ENCODE data around the gene AP3D1. TPM values are rescaled to one million over a fixed set of nuclear protein-coding genes. Genes with fewer than 3 reads are reported as not detected.

The AP3D1 gene
- total and polyA plus RNA-seq, 11 donors: 63.1 to 124 (median 103) TPM

DNA sequence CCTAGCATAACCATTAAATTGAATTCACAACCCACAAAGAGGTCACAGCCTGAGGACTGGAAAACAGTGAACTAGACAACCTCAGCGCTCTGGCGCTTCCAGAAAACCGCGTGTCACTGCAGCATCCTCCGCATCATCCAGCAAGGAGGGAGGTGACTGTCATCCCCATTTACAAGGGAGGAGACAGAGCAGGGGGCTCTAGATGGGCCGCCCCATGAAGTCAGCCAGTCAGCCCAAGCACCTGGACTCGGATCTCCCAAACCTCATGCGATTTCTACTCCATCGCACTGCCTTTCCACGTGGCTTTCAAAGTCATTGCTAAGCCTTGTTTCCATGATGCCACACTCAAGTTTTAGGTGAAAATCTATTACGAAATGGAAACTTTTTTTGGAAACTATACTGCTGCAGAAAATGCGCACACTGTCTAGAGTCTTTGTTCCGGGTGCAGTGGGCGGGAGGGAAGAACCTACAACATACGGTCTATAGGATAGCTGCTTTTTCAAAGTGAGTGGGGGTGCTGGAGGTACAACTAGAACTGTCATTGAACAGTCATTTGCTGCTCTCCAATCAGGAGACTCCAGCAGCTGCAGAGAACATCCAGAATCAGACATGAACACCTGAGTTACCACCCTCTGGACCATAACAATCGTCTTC, 2.8 kb downstream of the AP3D1 start:
- H3K36me3 ChIP-seq: peaks cover 0 to 18% (median 0%) of the 10 kb centered on the region in 9 donors
- no peak for ATAC-seq
- H3K27me3 ChIP-seq: no peaks in the 10 kb centered on the region
- WGBS, 4 donors: 83 to 86% (median 84%) methylated on average over 16 of the region's 16 CpGs
- H3K27ac ChIP-seq: no peak overlapping the region
- TF ChIP-seq POLR2A (IDR thresholded peaks at IDR 0.05) (no peak), CTCF (IDR thresholded peaks at IDR 0.05) (no peak)
- H3K4me3 ChIP-seq: no peak overlapping the region
- intact Hi-C loops (cut with DNase I): loop anchor here in 1 of 10 donors (5.0 kb wide), 1 partner anchor 51 kb away; the partner anchor contains the start of genes IZUMO4 and MOB3A
- peaks cover 0 to 54% (median 42%) of the 10 kb centered on the region in 12 donors for H3K4me1 ChIP-seq
- no peak for DNase-seq
- H3K9me3 ChIP-seq: no peaks in the 10 kb centered on the region

- Histone ChIP-seq H3K27ac (no peak overlapping the region), H3K4me1 (peaks cover 0 to 56% (median 35%) of the 10 kb centered on the region in 12 donors), H3K9me3 (no peaks in the 10 kb centered on the region), H3K27me3 (no peaks in the 10 kb centered on the region), H3K4me3 (no peak overlapping the region), H3K36me3 (peaks cover 0 to 18% (median 0%) of the 10 kb centered on the region in 9 donors)
- WGBS, 4 donors: 69 to 73% (median 72%) methylated on average over 16 of the region's 16 CpGs
- intact Hi-C loops (cut with DNase I): loop anchor here in 1 of 10 donors (5.0 kb wide), 1 partner anchor 49 kb away; the partner anchor contains the start of genes IZUMO4 and MOB3A
- no peak for DNase-seq
- ATAC-seq: no peak
- no peak for TF ChIP-seq POLR2A (IDR thresholded peaks at IDR 0.05)
- no peak for TF ChIP-seq CTCF (IDR thresholded peaks at IDR 0.05)
These were observed 5.5 kb downstream of the AP3D1 start for GRCh38 chr19:2145831-2146241.

DNA sequence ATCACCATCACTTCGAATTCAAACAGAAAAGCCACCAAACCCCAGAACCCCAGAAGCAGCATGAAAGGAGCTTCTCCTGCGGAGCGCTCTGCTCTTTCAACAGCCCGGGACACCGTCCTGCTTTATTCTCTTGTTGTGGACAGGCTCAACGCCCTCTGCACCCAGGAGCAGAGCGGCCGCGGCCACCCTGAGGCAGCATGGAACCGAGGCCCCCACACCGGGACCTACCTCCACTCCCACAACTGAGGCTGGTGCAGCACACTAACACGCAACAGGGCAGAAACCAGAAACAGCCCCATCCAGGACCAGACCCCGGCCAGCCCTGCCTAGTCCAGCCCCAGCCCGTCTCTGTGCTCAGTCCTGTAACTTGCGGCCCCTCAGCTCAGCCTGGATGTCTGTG, 7.2 kb downstream of the AP3D1 start:
- no peak for DNase-seq
- ATAC-seq: peak in 1 of 4 donors; percentile 9
- Histone ChIP-seq H3K9me3 (no peaks in the 10 kb centered on the region), H3K27ac (no peak overlapping the region), H3K4me3 (no peak overlapping the region), H3K27me3 (no peaks in the 10 kb centered on the region), H3K36me3 (peaks cover 0 to 32% (median 7%) of the 10 kb centered on the region in 9 donors), H3K4me1 (peaks cover 0 to 45% (median 21%) of the 10 kb centered on the region in 12 donors)
- 87 to 95% (median 93%) methylated on average over 5 to 15 of the region's 15 CpGs for WGBS, 4 donors
- intact Hi-C loops (cut with DNase I): no loop called here
- TF ChIP-seq POLR2A (IDR thresholded peaks at IDR 0.05) (no peak), CTCF (IDR thresholded peaks at IDR 0.05) (no peak)

GRCh38 chr19:2142173-2142829, 9.1 kb downstream of the AP3D1 start:
- Histone ChIP-seq H3K4me3 (no peak overlapping the region), H3K36me3 (peaks cover 0 to 49% (median 20%) of the 10 kb centered on the region in 9 donors), H3K4me1 (peaks cover 0 to 43% (median 15%) of the 10 kb centered on the region in 12 donors), H3K9me3 (no peaks in the 10 kb centered on the region), H3K27me3 (no peaks in the 10 kb centered on the region), H3K27ac (no peak overlapping the region)
- WGBS, 4 donors: 91 to 94% (median 93%) methylated on average over 15 of the region's 15 CpGs
- TF ChIP-seq CTCF (IDR thresholded peaks at IDR 0.05) (no peak), POLR2A (IDR thresholded peaks at IDR 0.05) (no peak)
- intact Hi-C loops (cut with DNase I): no loop called here
- ATAC-seq: no peak
- DNase-seq: no peak
